Measurements from ENCODE around the gene SLC6A9. TPM values are rescaled to one million over a fixed set of nuclear protein-coding genes. Genes with fewer than 3 reads are reported as not detected.

Gene SLC6A9
- total RNA-seq, 1 experiment from 2014 or later: 30.1 TPM

- no peak overlapping the region for H2AK5ac ChIP-seq (ENCODE audit: insufficient read length, low read length)
- no peak overlapping the region for H4K5ac ChIP-seq (ENCODE audit: insufficient read length, low read depth, low read length)
- H2BK120ac ChIP-seq (ENCODE audit: low read depth, low read length, poor library complexity, severe bottlenecking): no peak overlapping the region
- H3K27ac Mint-ChIP-seq: no peak overlapping the region
- no peak overlapping the region for H3K56ac ChIP-seq (ENCODE audit: insufficient read length, low read depth, low read length)
- no peaks in the 10 kb centered on the region for H3K9me3 Mint-ChIP-seq
- H3K14ac ChIP-seq (ENCODE audit: insufficient read depth, low read length): no peak overlapping the region
- H3K27ac ChIP-seq (ENCODE audit: insufficient read length, low read depth, low read length): no peak overlapping the region
- no peaks in the 10 kb centered on the region for H3K79me2 ChIP-seq (ENCODE audit: insufficient read depth, low read length)
- H2BK12ac ChIP-seq (ENCODE audit: insufficient read length, low read depth, low read length): no peak overlapping the region
- no peak overlapping the region for H2BK15ac ChIP-seq (ENCODE audit: low read depth, low read length)
- no peak overlapping the region for H2BK20ac ChIP-seq (ENCODE audit: low read depth, low read length, poor library complexity, severe bottlenecking)
- no peak overlapping the region for H2AFZ ChIP-seq (ENCODE audit: low read length)
- no peak overlapping the region for H4K8ac ChIP-seq (replicated peaks; ENCODE audit: insufficient read length, low read depth, low read length)
- no peak overlapping the region for H4K91ac ChIP-seq (ENCODE audit: insufficient read length, low read depth, low read length)
- H3K4me2 ChIP-seq (ENCODE audit: insufficient read depth, insufficient read length, low read length): no peak overlapping the region
- H3K9me3 ChIP-seq (ENCODE audit: control insufficient read depth, low read depth, low read length): no peaks in the 10 kb centered on the region
- no peak for TF ChIP-seq CTCF (conservative IDR thresholded peaks at IDR 0.05)
- H2BK5ac ChIP-seq (ENCODE audit: insufficient read length, low read length): no peak overlapping the region
- H3K4me3 Mint-ChIP-seq: no peak overlapping the region
- DNase-seq: no peak
- peaks cover 47% of the 10 kb centered on the region for H3K27me3 Mint-ChIP-seq (ENCODE audit: low read depth)
- no peak overlapping the region for H3K9ac ChIP-seq (ENCODE audit: extremely low read depth, insufficient read length, low read length)
- peaks cover 2% of the 10 kb centered on the region; the same call in 1 of the 2 replicates for H3K4me1 ChIP-seq (ENCODE audit: insufficient read depth, low read length)
- H3K4ac ChIP-seq (ENCODE audit: low read depth, low read length): no peak overlapping the region
- no peaks in the 10 kb centered on the region for H3K23me2 ChIP-seq (ENCODE audit: insufficient read length, low read depth, low read length, poor library complexity, severe bottlenecking)
- no CpG with 5 or more reads among the region's 2 CpGs for WGBS (ENCODE audit: extremely low coverage, insufficient read length, low lambda C conversion rate)
- H3K27me3 ChIP-seq (ENCODE audit: insufficient read depth, low read length): no peaks in the 10 kb centered on the region
- H3K23ac ChIP-seq (ENCODE audit: insufficient read length, low read depth, low read length): no peak overlapping the region
- no peak overlapping the region for H3K18ac ChIP-seq (ENCODE audit: insufficient read length, low read depth, low read length)
- no peaks in the 10 kb centered on the region for H3K79me1 ChIP-seq (ENCODE audit: insufficient read depth, low read depth, low read length, poor library complexity, severe bottlenecking)
- H3K36me3 Mint-ChIP-seq (ENCODE audit: insufficient read depth in 1 of 3, low read depth in 3 of 3): no peaks in the 10 kb centered on the region
- H4K20me1 ChIP-seq (ENCODE audit: control insufficient read depth, insufficient read depth, insufficient read length): no peaks in the 10 kb centered on the region
- H3K4me1 Mint-ChIP-seq: peaks cover 0 to 15% of the 10 kb centered on the region in 2 experiments; a peak in 2 of 4 replicates
- H3T11ph ChIP-seq (ENCODE audit: low read length): no peak overlapping the region
Observed at GRCh38 chr1:44061857-44062256, 30.6 kb upstream of the SLC6A9 start.

Data from H9 (cell line).